ENCODE results near the gene C12orf42.

The C12orf42 gene

GRCh38 chr12:103444983-103445382 lies 50.8 kb downstream of the C12orf42 start:
- Histone ChIP-seq H3K4me2 (ENCODE audit: low read length, poor library complexity, severe bottlenecking) (no peak overlapping the region), H3K79me1 (replicated peaks; ENCODE audit: low read length, poor library complexity, severe bottlenecking) (no peaks in the 10 kb centered on the region)
- 76% methylated on average over 2 of the region's 4 CpGs for WGBS

GRCh38 chr12:103442822-103443221 lies 52.9 kb downstream of the C12orf42 start:
- Histone ChIP-seq H3K14ac (ENCODE audit: low read length in 2 of 2) (no peak overlapping the region), H3K18ac (ENCODE audit: low read depth in 1 of 2, low read length in 2 of 2) (no peak overlapping the region), H2AFZ (ENCODE audit: low read depth, low read length) (no peak overlapping the region), H2BK120ac (ENCODE audit: low read depth, low read length) (no peak overlapping the region), H3K4me2 (ENCODE audit: low read length, poor library complexity, severe bottlenecking) (no peak overlapping the region), H2BK15ac (ENCODE audit: low read depth, poor library complexity, severe bottlenecking) (no peak overlapping the region), H3K4me3 (ENCODE audit: insufficient read depth in 1 of 2, low read depth in 1 of 2, low read length in 2 of 2) (no peak overlapping the region), H2BK12ac (ENCODE audit: low read length in 2 of 2) (no peak overlapping the region), H3K4ac (ENCODE audit: low read depth in 1 of 2, low read length in 2 of 2) (no peak overlapping the region), H3K4me1 (ENCODE audit: control insufficient read depth, insufficient read depth, low read depth, low read length) (no peaks in the 10 kb centered on the region), H4K8ac (ENCODE audit: low read length) (no peak overlapping the region), H3K9ac (ENCODE audit: low read length) (no peak overlapping the region), H2AK5ac (ENCODE audit: low read length, severe bottlenecking) (no peak overlapping the region), H3K36me3 (ENCODE audit: control insufficient read depth in 1 of 2, insufficient read depth in 2 of 2, low read depth in 1 of 2, low read length in 2 of 2) (no peaks in the 10 kb centered on the region), H3K23ac (ENCODE audit: low read length in 2 of 2) (no peak overlapping the region), H4K91ac (ENCODE audit: low read length) (no peak overlapping the region), H3K27me3 (ENCODE audit: control insufficient read depth in 1 of 2, insufficient read depth in 1 of 2, low read length in 2 of 2) (no peaks in the 10 kb centered on the region), H2BK5ac (ENCODE audit: low read depth, low read length, poor library complexity, severe bottlenecking) (no peak overlapping the region), H3K27ac (ENCODE audit: low read length, poor library complexity, severe bottlenecking) (no peak overlapping the region), H3K79me1 (replicated peaks; ENCODE audit: low read length, poor library complexity, severe bottlenecking) (no peaks in the 10 kb centered on the region), H3K9me3 (ENCODE audit: control insufficient read depth, low read length) (no peaks in the 10 kb centered on the region)
- no CpG with 5 or more reads among the region's 3 CpGs for WGBS
- no peak for DNase-seq

More at GRCh38 chr12:103444983-103445382, 50.8 kb downstream of the C12orf42 start:
- no peak overlapping the region for H3K4me3 ChIP-seq (ENCODE audit: insufficient read depth in 1 of 2, low read depth in 1 of 2, low read length in 2 of 2)
- H3K14ac ChIP-seq (ENCODE audit: low read length in 2 of 2) = no peak overlapping the region
- H3K27me3 ChIP-seq (ENCODE audit: control insufficient read depth in 1 of 2, insufficient read depth in 1 of 2, low read length in 2 of 2) = no peaks in the 10 kb centered on the region
- no peak for DNase-seq
- no peak overlapping the region for H3K23ac ChIP-seq (ENCODE audit: low read length in 2 of 2)
- no peaks in the 10 kb centered on the region for H3K9me3 ChIP-seq (ENCODE audit: control insufficient read depth, low read length)
- H3K18ac ChIP-seq (ENCODE audit: low read depth in 1 of 2, low read length in 2 of 2) = no peak overlapping the region
- no peaks in the 10 kb centered on the region for H3K36me3 ChIP-seq (ENCODE audit: control insufficient read depth in 1 of 2, insufficient read depth in 2 of 2, low read depth in 1 of 2, low read length in 2 of 2)
- H4K91ac ChIP-seq (ENCODE audit: low read length) = no peak overlapping the region
- H2BK15ac ChIP-seq (ENCODE audit: low read depth, poor library complexity, severe bottlenecking) = no peak overlapping the region
- no peak overlapping the region for H3K4ac ChIP-seq (ENCODE audit: low read depth in 1 of 2, low read length in 2 of 2)
- H2BK5ac ChIP-seq (ENCODE audit: low read depth, low read length, poor library complexity, severe bottlenecking) = no peak overlapping the region
- no peak overlapping the region for H2AK5ac ChIP-seq (ENCODE audit: low read length, severe bottlenecking)
- H2AFZ ChIP-seq (ENCODE audit: low read depth, low read length) = no peak overlapping the region
- H3K27ac ChIP-seq (ENCODE audit: low read length, poor library complexity, severe bottlenecking) = no peak overlapping the region
- H4K8ac ChIP-seq (ENCODE audit: low read length) = no peak overlapping the region
- no peak overlapping the region for H2BK120ac ChIP-seq (ENCODE audit: low read depth, low read length)
- no peak overlapping the region for H3K9ac ChIP-seq (ENCODE audit: low read length)
- no peaks in the 10 kb centered on the region for H3K4me1 ChIP-seq (ENCODE audit: control insufficient read depth, insufficient read depth, low read depth, low read length)
- no peak overlapping the region for H2BK12ac ChIP-seq (ENCODE audit: low read length in 2 of 2)

DNA sequence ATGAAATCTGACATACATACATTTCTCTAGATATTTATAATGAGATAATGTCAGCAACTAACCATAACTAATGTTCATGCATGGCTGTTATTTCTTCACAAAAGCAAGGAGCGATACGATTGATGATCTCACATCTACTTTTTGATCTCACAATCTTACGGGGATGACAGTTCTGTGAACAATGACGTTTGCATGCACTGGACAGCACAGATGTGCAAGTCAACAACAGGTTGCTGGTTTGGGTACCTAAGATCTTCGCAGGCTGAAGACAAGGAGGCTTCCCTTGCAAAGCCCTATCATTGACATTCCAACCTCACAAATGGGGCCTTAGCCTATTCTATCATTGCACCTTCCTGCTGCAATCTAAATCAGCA lies 53.6 kb downstream of the C12orf42 start:
- H2BK12ac ChIP-seq (ENCODE audit: low read length in 2 of 2) = no peak overlapping the region
- H2BK15ac ChIP-seq (ENCODE audit: low read depth, poor library complexity, severe bottlenecking) = no peak overlapping the region
- no peak overlapping the region for H2BK120ac ChIP-seq (ENCODE audit: low read depth, low read length)
- H4K8ac ChIP-seq (ENCODE audit: low read length) = no peak overlapping the region
- H3K23ac ChIP-seq (ENCODE audit: low read length in 2 of 2) = no peak overlapping the region
- H3K4me2 ChIP-seq (ENCODE audit: low read length, poor library complexity, severe bottlenecking) = no peak overlapping the region
- 73% methylated on average over 5 of the region's 5 CpGs for WGBS
- H3K18ac ChIP-seq (ENCODE audit: low read depth in 1 of 2, low read length in 2 of 2) = no peak overlapping the region
- H3K14ac ChIP-seq (ENCODE audit: low read length in 2 of 2) = no peak overlapping the region
- no peaks in the 10 kb centered on the region for H3K79me1 ChIP-seq (replicated peaks; ENCODE audit: low read length, poor library complexity, severe bottlenecking)
- H3K9ac ChIP-seq (ENCODE audit: low read length) = no peak overlapping the region
- no peak overlapping the region for H3K27ac ChIP-seq (ENCODE audit: low read length, poor library complexity, severe bottlenecking)
- no peaks in the 10 kb centered on the region for H3K9me3 ChIP-seq (ENCODE audit: control insufficient read depth, low read length)
- no peak overlapping the region for H3K4ac ChIP-seq (ENCODE audit: low read depth in 1 of 2, low read length in 2 of 2)
- no peaks in the 10 kb centered on the region for H3K27me3 ChIP-seq (ENCODE audit: control insufficient read depth in 1 of 2, insufficient read depth in 1 of 2, low read length in 2 of 2)
- no peak overlapping the region for H4K91ac ChIP-seq (ENCODE audit: low read length)
- H2BK5ac ChIP-seq (ENCODE audit: low read depth, low read length, poor library complexity, severe bottlenecking) = no peak overlapping the region
- H3K36me3 ChIP-seq (ENCODE audit: control insufficient read depth in 1 of 2, insufficient read depth in 2 of 2, low read depth in 1 of 2, low read length in 2 of 2) = no peaks in the 10 kb centered on the region
- no peak overlapping the region for H2AK5ac ChIP-seq (ENCODE audit: low read length, severe bottlenecking)
- no peaks in the 10 kb centered on the region for H3K4me1 ChIP-seq (ENCODE audit: control insufficient read depth, insufficient read depth, low read depth, low read length)
- no peak overlapping the region for H2AFZ ChIP-seq (ENCODE audit: low read depth, low read length)
- DNase-seq = no peak
- H3K4me3 ChIP-seq (ENCODE audit: insufficient read depth in 1 of 2, low read depth in 1 of 2, low read length in 2 of 2) = no peak overlapping the region

- WGBS = 50% methylated on average over 1 of the region's 1 CpG
- H3K18ac ChIP-seq (ENCODE audit: low read depth in 1 of 2, low read length in 2 of 2) = no peak overlapping the region
Measured at GRCh38 chr12:103441437-103442181, 54.2 kb downstream of the C12orf42 start.

More at GRCh38 chr12:103441437-103442181, 54.2 kb downstream of the C12orf42 start:
- H3K27me3 ChIP-seq (ENCODE audit: control insufficient read depth in 1 of 2, insufficient read depth in 1 of 2, low read length in 2 of 2) = no peaks in the 10 kb centered on the region
- H3K9me3 ChIP-seq (ENCODE audit: control insufficient read depth, low read length) = no peaks in the 10 kb centered on the region
- no peak overlapping the region for H2BK12ac ChIP-seq (ENCODE audit: low read length in 2 of 2)
- no peak overlapping the region for H3K9ac ChIP-seq (ENCODE audit: low read length)
- no peak overlapping the region for H3K23ac ChIP-seq (ENCODE audit: low read length in 2 of 2)
- H3K4ac ChIP-seq (ENCODE audit: low read depth in 1 of 2, low read length in 2 of 2) = no peak overlapping the region
- no peak overlapping the region for H3K4me2 ChIP-seq (ENCODE audit: low read length, poor library complexity, severe bottlenecking)
- no peak overlapping the region for H2AK5ac ChIP-seq (ENCODE audit: low read length, severe bottlenecking)
- no peak overlapping the region for H2BK120ac ChIP-seq (ENCODE audit: low read depth, low read length)
- no peak overlapping the region for H3K14ac ChIP-seq (ENCODE audit: low read length in 2 of 2)
- no peak overlapping the region for H3K4me3 ChIP-seq (ENCODE audit: insufficient read depth in 1 of 2, low read depth in 1 of 2, low read length in 2 of 2)
- no peak overlapping the region for H2BK5ac ChIP-seq (ENCODE audit: low read depth, low read length, poor library complexity, severe bottlenecking)
- H4K91ac ChIP-seq (ENCODE audit: low read length) = no peak overlapping the region
- DNase-seq = no peak
- no peak overlapping the region for H2BK15ac ChIP-seq (ENCODE audit: low read depth, poor library complexity, severe bottlenecking)
- H3K79me1 ChIP-seq (replicated peaks; ENCODE audit: low read length, poor library complexity, severe bottlenecking) = no peaks in the 10 kb centered on the region
- no peaks in the 10 kb centered on the region for H3K36me3 ChIP-seq (ENCODE audit: control insufficient read depth in 1 of 2, insufficient read depth in 2 of 2, low read depth in 1 of 2, low read length in 2 of 2)
- H2AFZ ChIP-seq (ENCODE audit: low read depth, low read length) = no peak overlapping the region
- H4K8ac ChIP-seq (ENCODE audit: low read length) = no peak overlapping the region
- no peak overlapping the region for H3K27ac ChIP-seq (ENCODE audit: low read length, poor library complexity, severe bottlenecking)
- no peaks in the 10 kb centered on the region for H3K4me1 ChIP-seq (ENCODE audit: control insufficient read depth, insufficient read depth, low read depth, low read length)
